Thyroid gland (tissue), 4 donors: ENCODE measurements around the gene ME3.

ENCODE experiments used
- POLR2A ChIP-seq, 2 donors: fragments of 450-650 bp; IDR thresholded peaks; one replicate each; pipeline ENCODE4 v1.6.1; 2017; ENCODE audit warnings: antibody characterized with exemption in 2 of 2, mild to moderate bottlenecking in 2 of 2, moderate library complexity in 1 of 2
- TF ChIP-seq, protein P1 (sequence below), 6 experiments: fragments of 200-600 bp in 3 of 6; fragments of 450-650 bp in 3 of 6; sonication (generic) in 3 of 6; IDR thresholded peaks; one replicate each; pipeline ENCODE4 v1.5.1; 2016 to 2019; ENCODE audit warnings: antibody characterized with exemption in 6 of 6, mild to moderate bottlenecking in 2 of 6, inconsistent platforms in 1 of 6, moderate library complexity in 1 of 6

DNA sequence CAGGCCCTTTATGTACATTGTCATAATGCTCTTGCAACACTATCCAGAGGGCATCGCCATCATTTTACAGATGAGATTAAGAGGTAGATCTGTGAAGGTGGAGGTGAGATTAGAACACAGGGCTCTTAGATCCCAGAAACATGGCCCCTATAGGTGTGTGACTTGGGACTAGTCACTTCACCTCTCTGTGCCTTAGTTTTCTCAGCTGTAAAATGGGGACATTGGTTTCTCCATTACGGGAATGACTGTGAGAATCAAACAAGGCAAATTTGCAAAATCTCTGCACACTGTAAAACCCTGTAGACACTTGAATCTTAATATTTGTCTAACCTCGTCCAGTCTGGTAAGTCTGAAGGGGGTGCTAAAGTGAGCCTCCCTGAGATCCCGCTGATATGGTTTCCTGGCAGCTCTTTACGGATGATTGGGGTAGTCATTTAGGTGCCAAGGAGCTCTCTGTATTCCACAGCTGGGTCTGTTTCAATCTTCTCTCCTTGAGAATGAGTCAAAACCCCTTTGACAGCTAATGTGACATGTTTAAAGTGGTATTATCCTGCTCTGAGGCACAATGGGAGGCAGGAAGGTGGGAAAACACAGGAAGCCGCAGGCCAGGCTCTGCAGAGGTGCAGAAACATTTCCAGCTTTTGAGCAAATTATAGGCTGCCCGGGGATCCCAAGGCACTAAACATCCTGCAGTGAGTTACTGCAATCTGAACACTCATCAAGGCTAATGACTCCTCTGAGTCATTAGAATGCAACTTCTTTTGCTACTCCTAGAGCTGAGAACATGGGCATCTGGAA, 156.9 kb downstream of the ME3 start:
- TF ChIP-seq, protein P1, sequence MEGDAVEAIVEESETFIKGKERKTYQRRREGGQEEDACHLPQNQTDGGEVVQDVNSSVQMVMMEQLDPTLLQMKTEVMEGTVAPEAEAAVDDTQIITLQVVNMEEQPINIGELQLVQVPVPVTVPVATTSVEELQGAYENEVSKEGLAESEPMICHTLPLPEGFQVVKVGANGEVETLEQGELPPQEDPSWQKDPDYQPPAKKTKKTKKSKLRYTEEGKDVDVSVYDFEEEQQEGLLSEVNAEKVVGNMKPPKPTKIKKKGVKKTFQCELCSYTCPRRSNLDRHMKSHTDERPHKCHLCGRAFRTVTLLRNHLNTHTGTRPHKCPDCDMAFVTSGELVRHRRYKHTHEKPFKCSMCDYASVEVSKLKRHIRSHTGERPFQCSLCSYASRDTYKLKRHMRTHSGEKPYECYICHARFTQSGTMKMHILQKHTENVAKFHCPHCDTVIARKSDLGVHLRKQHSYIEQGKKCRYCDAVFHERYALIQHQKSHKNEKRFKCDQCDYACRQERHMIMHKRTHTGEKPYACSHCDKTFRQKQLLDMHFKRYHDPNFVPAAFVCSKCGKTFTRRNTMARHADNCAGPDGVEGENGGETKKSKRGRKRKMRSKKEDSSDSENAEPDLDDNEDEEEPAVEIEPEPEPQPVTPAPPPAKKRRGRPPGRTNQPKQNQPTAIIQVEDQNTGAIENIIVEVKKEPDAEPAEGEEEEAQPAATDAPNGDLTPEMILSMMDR (IDR thresholded peaks at IDR 0.05): no peak
- TF ChIP-seq POLR2A (IDR thresholded peaks at IDR 0.05): no peak
